Neural progenitor cell (in vitro differentiated cells): ENCODE data around the gene LRRC36. TPM values are rescaled to one million over a fixed set of nuclear protein-coding genes. Genes with fewer than 3 reads are reported as not detected.

Source experiments
- DNase-seq: peaks from one replicate; pipeline ENCODE4 v3.0.0-alpha.2; 2016; ENCODE audit warnings: low spot score
- H2AFZ ChIP-seq: fragments of 200-600 bp; sonication (generic); replicated peaks from 2 replicates; pipeline ENCODE4 v1.6.1; 2016; ENCODE audit warnings: antibody characterized with exemption
- H3F3A ChIP-seq: fragments of 200-600 bp; sonication (generic); 2 replicates; pipeline ENCODE4 v1.6.1; 2016; ENCODE audit warnings: antibody characterized with exemption, low read depth
- H3K27ac ChIP-seq: fragments of 200-600 bp; sonication (generic); 2 replicates; pipeline ENCODE4 v1.5.1; 2016; ENCODE audit warnings: mild to moderate bottlenecking
- H3K27me3 ChIP-seq: fragments of 200-600 bp; sonication (generic); 2 replicates; pipeline ENCODE4 v1.6.1; 2016; ENCODE audit warnings: mild to moderate bottlenecking, moderate library complexity
- H3K36me3 ChIP-seq: fragments of 200-600 bp; sonication (generic); 2 replicates; pipeline ENCODE4 v1.5.1; 2016
- H3K4me1 ChIP-seq: fragments of 200-600 bp; sonication (generic); 2 replicates; pipeline ENCODE4 v1.6.1; 2016; ENCODE audit warnings: mixed run types
- H3K4me2 ChIP-seq: fragments of 200-600 bp; sonication (generic); 2 replicates; pipeline ENCODE4 v1.6.1; 2016
- H3K4me3 ChIP-seq: fragments of 200-600 bp; sonication (generic); 2 replicates; pipeline ENCODE4 v1.5.1; 2016
- H3K79me2 ChIP-seq: fragments of 200-600 bp; sonication (generic); 2 replicates; pipeline ENCODE4 v1.6.1; 2016; ENCODE audit warnings: low read depth
- H3K9ac ChIP-seq: fragments of 200-600 bp; sonication (generic); 2 replicates; pipeline ENCODE4 v1.6.1; 2016
- H3K9me3 ChIP-seq: fragments of 200-600 bp; sonication (generic); 2 replicates; pipeline ENCODE4 v1.5.1; 2016; ENCODE audit warnings: low read depth
- H4K20me1 ChIP-seq: fragments of 200-600 bp; sonication (generic); 2 replicates; pipeline ENCODE4 v1.6.1; 2016; ENCODE audit warnings: low read depth
- H3K27ac Mint-ChIP-seq: 3 replicates; pipeline ENCODE4 v1.8.0; 2021; ENCODE audit warnings: mixed read lengths
- H3K27me3 Mint-ChIP-seq: 2 replicates; pipeline ENCODE4 v1.8.0; 2022; ENCODE audit warnings: low read depth, mild to moderate bottlenecking, inconsistent platforms, moderate library complexity, mixed read lengths; ENCODE audit not compliant: insufficient read depth
- H3K36me3 Mint-ChIP-seq: 3 replicates; pipeline ENCODE4 v1.8.0; 2021; ENCODE audit warnings: mixed read lengths
- H3K4me1 Mint-ChIP-seq: 3 replicates; pipeline ENCODE4 v1.8.0; 2021; ENCODE audit warnings: mixed read lengths
- H3K4me3 Mint-ChIP-seq: 3 replicates; pipeline ENCODE4 v1.8.0; 2021; ENCODE audit warnings: mild to moderate bottlenecking, moderate library complexity, mixed read lengths
- H3K9me3 Mint-ChIP-seq: 3 replicates; pipeline ENCODE4 v1.8.0; 2020; ENCODE audit warnings: mixed read lengths
- EZH2 ChIP-seq: fragments of 200-600 bp; sonication (generic); IDR thresholded peaks from 2 replicates; pipeline ENCODE4 v1.6.1; 2017; ENCODE audit warnings: antibody characterized with exemption, mild to moderate bottlenecking, moderate library complexity
- EZH2phosphoT487 ChIP-seq: fragments of 200-600 bp; sonication (generic); IDR thresholded peaks from 2 replicates; pipeline ENCODE4 v1.6.1; 2017; ENCODE audit warnings: antibody characterized with exemption
- total RNA-seq: library from RNA; depleted of rRNA; stranded (reverse); fragments of >200 nt; gene quantifications from 2 replicates; pipeline ENCODE4 v1.2.3, GENCODE V29; 2015; ENCODE audit warnings: low replicate concordance
- TF ChIP-seq, protein P1 (sequence below): fragments of 200-600 bp; sonication (generic); IDR thresholded peaks from 2 replicates; pipeline ENCODE4 v1.5.1; 2017; ENCODE audit warnings: antibody characterized with exemption, mild to moderate bottlenecking

Gene LRRC36
- total RNA-seq, 1 donor from 2014 or later, result not detected

- H3K27me3 Mint-ChIP-seq, result peaks cover 4% of the 10 kb centered on the region
- no peaks in the 10 kb centered on the region for H3K36me3 ChIP-seq
- H3K9ac ChIP-seq, result no peak overlapping the region
- H3K36me3 Mint-ChIP-seq, result no peaks in the 10 kb centered on the region
- TF ChIP-seq EZH2phosphoT487 (no peak), EZH2 (no peak)
- TF ChIP-seq, protein P1, sequence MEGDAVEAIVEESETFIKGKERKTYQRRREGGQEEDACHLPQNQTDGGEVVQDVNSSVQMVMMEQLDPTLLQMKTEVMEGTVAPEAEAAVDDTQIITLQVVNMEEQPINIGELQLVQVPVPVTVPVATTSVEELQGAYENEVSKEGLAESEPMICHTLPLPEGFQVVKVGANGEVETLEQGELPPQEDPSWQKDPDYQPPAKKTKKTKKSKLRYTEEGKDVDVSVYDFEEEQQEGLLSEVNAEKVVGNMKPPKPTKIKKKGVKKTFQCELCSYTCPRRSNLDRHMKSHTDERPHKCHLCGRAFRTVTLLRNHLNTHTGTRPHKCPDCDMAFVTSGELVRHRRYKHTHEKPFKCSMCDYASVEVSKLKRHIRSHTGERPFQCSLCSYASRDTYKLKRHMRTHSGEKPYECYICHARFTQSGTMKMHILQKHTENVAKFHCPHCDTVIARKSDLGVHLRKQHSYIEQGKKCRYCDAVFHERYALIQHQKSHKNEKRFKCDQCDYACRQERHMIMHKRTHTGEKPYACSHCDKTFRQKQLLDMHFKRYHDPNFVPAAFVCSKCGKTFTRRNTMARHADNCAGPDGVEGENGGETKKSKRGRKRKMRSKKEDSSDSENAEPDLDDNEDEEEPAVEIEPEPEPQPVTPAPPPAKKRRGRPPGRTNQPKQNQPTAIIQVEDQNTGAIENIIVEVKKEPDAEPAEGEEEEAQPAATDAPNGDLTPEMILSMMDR, result no peak
- peaks cover 7% of the 10 kb centered on the region for H3K4me1 Mint-ChIP-seq
- H3K79me2 ChIP-seq, result no peaks in the 10 kb centered on the region
- H2AFZ ChIP-seq, result no peak overlapping the region
- H3K4me2 ChIP-seq, result no peak overlapping the region
- no peaks in the 10 kb centered on the region for H4K20me1 ChIP-seq
- no peak overlapping the region for H3K4me3 Mint-ChIP-seq
- no peak overlapping the region for H3K27ac Mint-ChIP-seq
- H3K4me1 ChIP-seq, result no peaks in the 10 kb centered on the region
- H3K27me3 ChIP-seq, result peaks cover 7% of the 10 kb centered on the region
- H3K4me3 ChIP-seq, result no peak overlapping the region
- H3K9me3 Mint-ChIP-seq, result no peaks in the 10 kb centered on the region
- no peaks in the 10 kb centered on the region for H3F3A ChIP-seq
- no peak for DNase-seq
- no peaks in the 10 kb centered on the region for H3K9me3 ChIP-seq
- H3K27ac ChIP-seq, result no peak overlapping the region
Observed at GRCh38 chr16:67310561-67310960, 16.1 kb upstream of the LRRC36 start.

DNA sequence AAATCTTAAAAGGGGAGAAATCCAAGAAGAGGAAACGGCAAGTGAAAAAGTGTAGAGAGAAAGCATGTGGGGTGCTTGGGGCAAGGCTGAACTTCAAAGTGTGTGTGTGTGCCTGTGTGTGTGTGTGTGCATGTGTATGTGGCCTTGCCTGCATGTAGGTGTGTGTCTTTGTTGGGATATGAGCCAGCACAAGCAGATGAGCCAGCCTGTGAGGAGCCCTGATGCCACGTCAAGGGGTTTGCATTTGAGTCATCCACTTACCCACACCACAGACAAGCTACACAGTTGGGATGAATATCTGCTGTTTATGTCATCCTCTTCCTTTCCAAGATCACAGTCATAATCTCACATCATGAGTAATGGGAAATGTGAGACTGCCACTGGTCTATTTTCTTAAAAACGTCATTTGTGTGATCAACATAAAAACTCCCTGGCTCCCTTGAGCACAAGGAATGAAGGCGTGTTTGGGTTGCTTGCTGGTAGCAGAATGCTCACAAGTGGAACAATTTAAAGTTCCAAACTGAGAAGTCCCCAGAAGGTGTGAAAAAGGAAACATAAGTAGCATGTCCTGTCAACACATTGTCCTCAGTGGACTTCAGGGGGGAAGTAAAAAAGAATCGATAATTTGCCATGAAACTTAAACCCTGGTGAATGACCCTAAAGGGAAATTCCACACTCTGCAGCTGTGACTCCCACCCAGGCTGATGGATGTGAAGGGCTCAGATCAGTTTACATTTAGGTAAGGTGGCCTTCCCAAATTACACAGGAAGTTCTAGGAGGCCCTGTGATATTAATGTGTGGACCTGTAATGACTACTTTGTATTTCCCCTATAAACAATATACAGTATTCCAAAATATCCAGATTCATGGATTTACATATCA lies 14.8 kb upstream of the LRRC36 start:
- H3K9ac ChIP-seq, result no peak overlapping the region
- no peaks in the 10 kb centered on the region for H3K79me2 ChIP-seq
- no peaks in the 10 kb centered on the region for H3K4me1 ChIP-seq
- no peak overlapping the region for H3K4me2 ChIP-seq
- H3K27ac ChIP-seq, result no peak overlapping the region
- H3K4me3 ChIP-seq, result no peak overlapping the region
- H3K9me3 ChIP-seq, result no peaks in the 10 kb centered on the region
- Mint-ChIP-seq H3K27me3 (peaks cover 6% of the 10 kb centered on the region), H3K4me3 (no peak overlapping the region), H3K36me3 (no peaks in the 10 kb centered on the region), H3K27ac (no peak overlapping the region), H3K4me1 (peaks cover 7% of the 10 kb centered on the region), H3K9me3 (no peaks in the 10 kb centered on the region)
- no peak overlapping the region for H2AFZ ChIP-seq
- no peaks in the 10 kb centered on the region for H3K36me3 ChIP-seq
- peaks cover 7% of the 10 kb centered on the region for H3K27me3 ChIP-seq
- TF ChIP-seq, protein P1, result no peak
- no peak for DNase-seq
- H4K20me1 ChIP-seq, result no peaks in the 10 kb centered on the region
- H3F3A ChIP-seq, result no peaks in the 10 kb centered on the region

DNA sequence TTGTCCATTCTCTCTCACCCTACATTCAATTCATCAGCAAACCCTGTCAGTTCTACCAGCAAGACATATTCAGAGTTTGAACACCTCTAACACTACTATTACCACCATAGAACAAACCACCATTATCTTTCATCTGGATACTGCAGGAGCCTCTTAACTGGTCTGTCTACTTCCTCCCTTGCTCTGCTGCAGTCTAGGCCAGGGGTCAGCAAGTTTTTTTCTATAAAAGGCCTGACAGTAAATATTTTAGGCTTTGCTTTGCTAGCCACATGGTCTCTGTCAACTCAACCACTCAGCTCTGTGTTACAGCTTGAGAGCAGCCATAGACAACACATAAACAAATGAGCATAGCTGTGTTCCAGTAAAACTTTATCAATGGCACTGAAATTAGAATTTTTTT lies 13.9 kb upstream of the LRRC36 start:
- Mint-ChIP-seq H3K36me3 (no peaks in the 10 kb centered on the region), H3K27ac (no peak overlapping the region), H3K4me3 (no peak overlapping the region), H3K4me1 (peaks cover 7% of the 10 kb centered on the region), H3K9me3 (no peaks in the 10 kb centered on the region), H3K27me3 (peaks cover 6% of the 10 kb centered on the region)
- H3K79me2 ChIP-seq, result no peaks in the 10 kb centered on the region
- no peak overlapping the region for H3K4me2 ChIP-seq
- H3K4me3 ChIP-seq, result no peak overlapping the region
- no peaks in the 10 kb centered on the region for H3F3A ChIP-seq
- peaks cover 13% of the 10 kb centered on the region for H3K27me3 ChIP-seq
- no peaks in the 10 kb centered on the region for H3K9me3 ChIP-seq
- DNase-seq, result no peak
- H3K27ac ChIP-seq, result no peak overlapping the region
- no peak for TF ChIP-seq EZH2
- TF ChIP-seq, protein P1, result no peak
- no peak for TF ChIP-seq EZH2phosphoT487
- no peaks in the 10 kb centered on the region for H3K4me1 ChIP-seq
- H3K9ac ChIP-seq, result no peak overlapping the region
- H2AFZ ChIP-seq, result no peak overlapping the region
- no peaks in the 10 kb centered on the region for H4K20me1 ChIP-seq
- H3K36me3 ChIP-seq, result no peaks in the 10 kb centered on the region
